ENCODE measurements around the gene POU3F2. TPM values are rescaled to one million over a fixed set of nuclear protein-coding genes. Genes with fewer than 3 reads are reported as not detected.

Gene POU3F2
- total and polyA plus RNA-seq, 2 donors (not counting 3 experiments of a cell fraction or from before 2014, with no cell fraction given), result not detected

- no peak for DNase-seq (ENCODE audit: low read depth, low spot score)
- Histone ChIP-seq H3K36me3 (ENCODE audit: control insufficient read depth in 2 of 2, extremely low read depth in 1 of 2, insufficient read depth in 2 of 2, low read length in 2 of 2) (no peaks in the 10 kb centered on the region), H3K9ac (replicated peaks; ENCODE audit: extremely low read depth, insufficient read depth, low read length) (no peak overlapping the region), H3K4me2 (ENCODE audit: insufficient read depth, low read length) (no peak overlapping the region), H3K79me2 (ENCODE audit: control insufficient read depth, insufficient read depth, low read length) (no peaks in the 10 kb centered on the region), H3K4me3 (replicated peaks in 1 of 3; ENCODE audit: insufficient read depth in 1 of 3, low read depth in 1 of 3, low read length in 3 of 3) (no peak overlapping the region), H3K27me3 (ENCODE audit: control insufficient read depth in 2 of 2, insufficient read depth in 2 of 2, low read length in 2 of 2) (no peaks in the 10 kb centered on the region), H3K9me1 (replicated peaks; ENCODE audit: control insufficient read depth, extremely low read depth, insufficient read depth, low read length) (no peaks in the 10 kb centered on the region), H4K20me1 (replicated peaks; ENCODE audit: control insufficient read depth, extremely low read depth, insufficient read depth, low read length) (no peaks in the 10 kb centered on the region), H3K27ac (ENCODE audit: insufficient read depth, low read depth, low read length) (no peak overlapping the region), H2AFZ (ENCODE audit: low read depth, low read length) (no peak overlapping the region), H3K4me1 (ENCODE audit: control insufficient read depth, extremely low read depth, insufficient read depth, low read length) (no peaks in the 10 kb centered on the region), H3K9me3 (replicated peaks; ENCODE audit: control insufficient read depth, insufficient read depth, low read length) (no peaks in the 10 kb centered on the region)
- dilution Hi-C loops (cut with MboI; ENCODE audit: extremely low pct_ligation_motif_present, low sequenced_read_pairs) (no loop called here), intact Hi-C loops (cut with micrococcal nuclease) (no loop called here)
- BruUV-seq (replicated peaks), result no TSS peak
- no peak for FAIRE-seq
- POLR2A ChIA-PET, result no interaction called here
- no peak for TF ChIP-seq JUN (IDR thresholded peaks at IDR 0.05; ENCODE audit: borderline replicate concordance, insufficient read depth, insufficient read length, low read depth)
- no peak for TF ChIP-seq FOS (IDR thresholded peaks at IDR 0.05; ENCODE audit: borderline replicate concordance, insufficient read depth, low read length)
- no peak for TF ChIP-seq POLR2AphosphoS5 (IDR thresholded peaks at IDR 0.05; ENCODE audit: insufficient read depth, low read depth, low read length)
- no peak for TF ChIP-seq MAX (IDR thresholded peaks at IDR 0.05; ENCODE audit: insufficient read depth, insufficient read length)
- no peak for TF ChIP-seq MYC (IDR thresholded peaks at IDR 0.05; ENCODE audit: low read depth, low read length)
- no peak for TF ChIP-seq CTCF (IDR thresholded peaks at IDR 0.05; ENCODE audit: extremely low read depth in 1 of 2, insufficient read depth in 1 of 2, low read depth in 1 of 2, low read length in 2 of 2)
- CTCF ChIA-PET, result no interaction called here
Observed at GRCh38 chr6:98794307-98794842, 40.0 kb upstream of the POU3F2 start.

Data from endothelial cell of umbilical vein (primary cell).